Spleen (tissue), 7 donors: ENCODE results near the gene IL21R.

Experiments
- POLR2A ChIP-seq, 3 donors: fragments of 450-650 bp; IDR thresholded peaks; one replicate each; pipeline ENCODE4 v1.5.1; 2017; ENCODE audit warnings: antibody characterized with exemption in 3 of 3, mild to moderate bottlenecking in 1 of 3
- TF ChIP-seq, protein P1 (sequence below), 11 experiments: fragments of 200-600 bp in 7 of 11; fragments of 450-650 bp in 4 of 11; sonication (generic) in 4 of 11; IDR thresholded peaks in 8 of 11; conservative IDR thresholded peaks in 3 of 11; 1 replicate in 7 of 11; 2 replicates in 4 of 11; pipeline versions ENCODE4 v1.4.0 to v1.8.0; 2016 to 2021; ENCODE audit warnings: antibody characterized with exemption in 11 of 11, inconsistent platforms in 4 of 11, mild to moderate bottlenecking in 1 of 11
- donor health status: DM: no; HTN: no; CAD: no; lungs with moderate emphysema.
- donor health status: DM: no; HTN: no; CAD: no.
- donor health status: DM: no; HTN: no; CAD: no.

DNA sequence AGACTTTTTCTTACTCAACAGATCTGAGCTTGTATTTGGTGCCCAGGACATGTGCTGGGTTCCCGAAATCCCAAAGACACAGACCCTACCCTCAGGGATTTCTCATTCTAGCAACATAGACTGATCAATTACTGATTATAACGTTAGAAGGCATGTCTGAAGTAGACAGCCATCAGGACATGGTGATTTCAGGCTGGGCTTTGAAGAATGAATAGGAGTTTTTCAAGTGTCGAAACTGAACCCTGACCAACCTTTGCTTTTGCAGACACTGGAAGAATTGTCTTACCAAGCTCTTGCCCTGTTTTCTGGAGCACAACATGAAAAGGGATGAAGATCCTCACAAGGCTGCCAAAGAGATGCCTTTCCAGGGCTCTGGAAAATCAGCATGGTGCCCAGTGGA is 40.0 kb upstream of the IL21R start:
- TF ChIP-seq, protein P1, sequence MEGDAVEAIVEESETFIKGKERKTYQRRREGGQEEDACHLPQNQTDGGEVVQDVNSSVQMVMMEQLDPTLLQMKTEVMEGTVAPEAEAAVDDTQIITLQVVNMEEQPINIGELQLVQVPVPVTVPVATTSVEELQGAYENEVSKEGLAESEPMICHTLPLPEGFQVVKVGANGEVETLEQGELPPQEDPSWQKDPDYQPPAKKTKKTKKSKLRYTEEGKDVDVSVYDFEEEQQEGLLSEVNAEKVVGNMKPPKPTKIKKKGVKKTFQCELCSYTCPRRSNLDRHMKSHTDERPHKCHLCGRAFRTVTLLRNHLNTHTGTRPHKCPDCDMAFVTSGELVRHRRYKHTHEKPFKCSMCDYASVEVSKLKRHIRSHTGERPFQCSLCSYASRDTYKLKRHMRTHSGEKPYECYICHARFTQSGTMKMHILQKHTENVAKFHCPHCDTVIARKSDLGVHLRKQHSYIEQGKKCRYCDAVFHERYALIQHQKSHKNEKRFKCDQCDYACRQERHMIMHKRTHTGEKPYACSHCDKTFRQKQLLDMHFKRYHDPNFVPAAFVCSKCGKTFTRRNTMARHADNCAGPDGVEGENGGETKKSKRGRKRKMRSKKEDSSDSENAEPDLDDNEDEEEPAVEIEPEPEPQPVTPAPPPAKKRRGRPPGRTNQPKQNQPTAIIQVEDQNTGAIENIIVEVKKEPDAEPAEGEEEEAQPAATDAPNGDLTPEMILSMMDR (IDR thresholded peaks at IDR 0.05 in 8 of 11, conservative IDR thresholded peaks at IDR 0.05 in 3 of 11), result no peak
- TF ChIP-seq POLR2A (IDR thresholded peaks at IDR 0.05), result no peak
